Measurements from ENCODE around the gene MYT1.
"Not testable (repeated sequence)": the region's sequence is repeated elsewhere in the genome, so short reads cannot be mapped to it uniquely, and the experiment has no call there.

MYT1 gene

DNA sequence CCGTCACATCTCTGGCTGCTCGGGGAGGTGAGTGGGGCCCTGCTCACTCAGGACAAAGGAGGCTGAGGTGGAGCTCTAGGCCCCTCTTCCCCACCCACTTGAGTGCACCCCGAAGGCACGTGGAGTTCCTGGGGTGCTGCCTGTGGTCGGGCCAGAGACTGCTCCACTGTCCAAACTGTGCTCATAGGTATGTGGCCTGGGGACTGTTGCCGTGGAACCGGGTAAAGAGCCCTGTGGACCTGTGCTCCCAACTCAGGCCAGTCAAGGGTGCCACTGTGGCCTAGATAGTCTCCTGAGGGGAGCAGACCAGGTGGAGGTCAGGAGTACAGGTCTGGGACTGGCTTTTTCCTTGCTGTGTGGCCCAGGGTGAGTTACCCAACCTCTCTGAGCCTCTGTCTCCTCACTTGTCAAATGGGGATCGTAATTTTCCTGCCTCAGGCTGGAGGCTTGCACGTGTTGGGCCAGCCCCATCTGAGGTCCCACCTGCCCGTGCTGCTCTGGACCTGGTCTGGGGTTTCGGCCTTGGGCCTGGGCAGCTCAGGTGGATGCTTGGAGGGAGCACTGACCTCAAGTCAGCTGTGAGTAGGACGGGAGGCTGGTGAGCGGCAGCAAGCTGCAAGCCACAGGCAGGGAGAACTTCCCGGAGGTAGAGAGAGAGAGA is 44.4 kb upstream of the MYT1 start:
- DNase-seq (ENCODE audit: low read depth, low spot score), result no peak
- H3K9me3 ChIP-seq (ENCODE audit: insufficient read depth, low read length), result no peaks in the 10 kb centered on the region
- TF ChIP-seq YY1 (IDR thresholded peaks at IDR 0.05; ENCODE audit: insufficient read depth, insufficient read length) (no peak), SUZ12 (IDR thresholded peaks at IDR 0.05; ENCODE audit: extremely low read depth, insufficient read depth, insufficient read length) (no peak), ZNF274 (IDR thresholded peaks at IDR 0.05; ENCODE audit: low read depth, low read length) (no peak)
- H3K4me3 ChIP-seq (ENCODE audit: insufficient read length, low read depth), result no peak overlapping the region
- peaks cover 4% of the 10 kb centered on the region for H3K4me1 ChIP-seq (ENCODE audit: insufficient read depth, insufficient read length)
- H3K36me3 ChIP-seq (ENCODE audit: insufficient read depth, insufficient read length, low read length), result no peaks in the 10 kb centered on the region
- no peaks in the 10 kb centered on the region for H3K27me3 ChIP-seq (ENCODE audit: insufficient read depth, insufficient read length)
- peak overlapping the region; percentile 36 for H3K9ac ChIP-seq (ENCODE audit: insufficient read length, low read depth)

DNA sequence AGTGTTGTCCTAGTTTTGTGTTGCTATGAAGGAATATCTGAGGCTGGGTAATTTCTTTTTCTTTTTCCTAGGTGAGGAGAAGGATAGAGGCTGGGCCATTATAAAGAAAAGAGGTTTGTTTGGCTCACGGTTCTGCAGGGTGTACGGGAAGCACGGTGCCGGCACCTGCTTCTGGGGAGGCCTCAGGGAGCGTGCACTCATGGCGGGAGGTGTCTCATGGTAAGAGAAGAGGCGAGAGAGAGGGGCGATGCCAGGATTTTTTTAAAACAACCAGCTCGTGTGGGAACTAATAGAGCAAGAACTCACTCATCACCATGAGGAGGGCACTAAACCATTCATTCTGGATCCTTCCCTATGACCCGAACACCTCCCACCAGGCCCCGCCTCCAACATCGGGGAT is 42.7 kb upstream of the MYT1 start:
- H3K9me3 ChIP-seq (ENCODE audit: insufficient read depth, low read length), result no peaks in the 10 kb centered on the region
- TF ChIP-seq ZNF274 (IDR thresholded peaks at IDR 0.05; ENCODE audit: low read depth, low read length) (no peak), SUZ12 (IDR thresholded peaks at IDR 0.05; ENCODE audit: extremely low read depth, insufficient read depth, insufficient read length) (no peak), YY1 (IDR thresholded peaks at IDR 0.05; ENCODE audit: insufficient read depth, insufficient read length) (no peak)
- H3K9ac ChIP-seq (ENCODE audit: insufficient read length, low read depth), result no peak overlapping the region
- H3K4me3 ChIP-seq (ENCODE audit: insufficient read length, low read depth), result no peak overlapping the region
- peaks cover 4% of the 10 kb centered on the region for H3K4me1 ChIP-seq (ENCODE audit: insufficient read depth, insufficient read length)
- no peak for DNase-seq (ENCODE audit: low read depth, low spot score)
- H3K27me3 ChIP-seq (ENCODE audit: insufficient read depth, insufficient read length), result no peaks in the 10 kb centered on the region
- no peaks in the 10 kb centered on the region for H3K36me3 ChIP-seq (ENCODE audit: insufficient read depth, insufficient read length, low read length)

DNA sequence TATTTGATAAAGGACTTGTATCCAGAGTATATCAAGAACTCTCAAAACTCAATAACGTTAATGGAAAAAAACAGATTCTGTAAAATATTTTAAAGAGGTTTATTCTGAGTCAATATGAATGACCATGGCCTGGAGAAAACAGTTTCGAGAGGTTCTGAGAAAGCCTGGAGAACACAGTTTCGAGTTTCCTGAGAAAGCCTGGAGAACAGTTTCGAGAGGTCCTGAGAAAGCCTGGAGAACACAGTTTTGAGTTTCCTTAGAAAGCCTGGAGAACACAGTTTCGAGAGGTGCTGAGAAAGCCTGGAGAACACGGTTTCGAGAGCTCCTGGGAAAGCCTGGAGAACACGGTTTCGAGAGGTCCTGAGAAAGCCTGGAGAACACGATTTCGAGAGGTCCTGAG is 41.3 kb upstream of the MYT1 start:
- H3K4me3 ChIP-seq (ENCODE audit: insufficient read length, low read depth); H3K9ac ChIP-seq (ENCODE audit: insufficient read length, low read depth); H3K9me3 ChIP-seq (ENCODE audit: insufficient read depth, low read length); DNase-seq (ENCODE audit: low read depth, low spot score); H3K4me1 ChIP-seq (ENCODE audit: insufficient read depth, insufficient read length); H3K27me3 ChIP-seq (ENCODE audit: insufficient read depth, insufficient read length); H3K36me3 ChIP-seq (ENCODE audit: insufficient read depth, insufficient read length, low read length): not testable (repeated sequence)

DNA sequence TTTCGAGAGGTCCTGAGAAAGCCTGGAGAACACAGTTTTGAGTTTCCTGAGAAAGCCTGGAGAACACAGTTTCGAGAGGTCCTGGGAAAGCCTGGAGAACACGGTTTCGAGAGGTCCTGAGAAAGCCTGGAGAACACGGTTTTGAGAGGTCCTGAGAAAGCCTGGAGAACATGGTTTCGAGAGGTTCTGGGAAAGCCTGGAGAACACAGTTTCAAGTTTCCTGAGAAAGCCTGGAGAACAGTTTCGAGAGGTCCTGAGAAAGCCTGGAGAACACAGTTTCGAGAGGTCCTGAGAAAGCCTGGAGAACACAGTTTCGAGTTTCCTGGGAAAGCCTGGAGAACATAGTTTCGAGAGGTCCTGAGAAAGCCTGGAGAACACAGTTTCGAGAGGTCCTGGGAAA is 40.7 kb upstream of the MYT1 start:
- not testable (repeated sequence) for H3K9ac ChIP-seq (ENCODE audit: insufficient read length, low read depth); H3K9me3 ChIP-seq (ENCODE audit: insufficient read depth, low read length); DNase-seq (ENCODE audit: low read depth, low spot score)

DNA sequence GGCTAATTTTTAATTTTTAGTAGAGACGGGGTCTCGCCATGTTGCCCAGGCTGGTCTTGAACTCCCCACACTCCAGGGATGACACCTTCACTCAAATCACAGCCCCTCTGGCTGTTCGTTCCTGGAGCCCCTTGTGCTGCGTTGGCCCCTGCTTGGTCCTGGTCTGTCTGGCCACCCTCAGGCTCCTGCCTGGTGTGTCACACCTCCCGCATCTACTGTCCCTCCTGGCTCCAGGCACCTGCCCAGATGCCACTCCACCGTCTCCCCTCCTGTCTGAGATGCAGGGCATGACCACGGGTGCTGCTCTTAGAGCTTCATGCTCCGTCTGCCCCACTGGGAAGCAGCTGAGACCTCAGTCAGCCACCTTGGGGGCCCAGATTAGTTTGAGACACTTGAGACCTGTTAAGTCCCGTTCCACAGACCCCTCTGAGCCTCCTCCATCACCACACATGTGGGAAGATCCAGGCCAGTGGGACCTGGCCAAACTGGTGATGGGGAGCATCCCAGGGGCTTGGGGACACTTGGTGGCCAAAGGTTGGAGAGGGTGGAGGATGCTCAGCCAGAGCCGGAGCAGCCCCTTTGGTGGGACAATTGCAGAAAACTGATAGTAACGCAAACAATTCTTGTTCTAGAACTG is 35.0 kb upstream of the MYT1 start:
- Histone ChIP-seq H3K4me1 (ENCODE audit: insufficient read depth, insufficient read length) (no peaks in the 10 kb centered on the region), H3K36me3 (ENCODE audit: insufficient read depth, insufficient read length, low read length) (no peaks in the 10 kb centered on the region), H3K27me3 (ENCODE audit: insufficient read depth, insufficient read length) (no peaks in the 10 kb centered on the region), H3K4me3 (ENCODE audit: insufficient read length, low read depth) (no peak overlapping the region), H3K9ac (ENCODE audit: insufficient read length, low read depth) (no peak overlapping the region), H3K9me3 (ENCODE audit: insufficient read depth, low read length) (no peaks in the 10 kb centered on the region)
- TF ChIP-seq SUZ12 (IDR thresholded peaks at IDR 0.05; ENCODE audit: extremely low read depth, insufficient read depth, insufficient read length) (no peak), ZNF274 (IDR thresholded peaks at IDR 0.05; ENCODE audit: low read depth, low read length) (no peak), YY1 (IDR thresholded peaks at IDR 0.05; ENCODE audit: insufficient read depth, insufficient read length) (no peak)
- no peak for DNase-seq (ENCODE audit: low read depth, low spot score)

More for the DNA sequence above, 40.7 kb upstream of the MYT1 start:
- not testable (repeated sequence) for H3K4me3 ChIP-seq (ENCODE audit: insufficient read length, low read depth); H3K36me3 ChIP-seq (ENCODE audit: insufficient read depth, insufficient read length, low read length); H3K4me1 ChIP-seq (ENCODE audit: insufficient read depth, insufficient read length); H3K27me3 ChIP-seq (ENCODE audit: insufficient read depth, insufficient read length)

DNA sequence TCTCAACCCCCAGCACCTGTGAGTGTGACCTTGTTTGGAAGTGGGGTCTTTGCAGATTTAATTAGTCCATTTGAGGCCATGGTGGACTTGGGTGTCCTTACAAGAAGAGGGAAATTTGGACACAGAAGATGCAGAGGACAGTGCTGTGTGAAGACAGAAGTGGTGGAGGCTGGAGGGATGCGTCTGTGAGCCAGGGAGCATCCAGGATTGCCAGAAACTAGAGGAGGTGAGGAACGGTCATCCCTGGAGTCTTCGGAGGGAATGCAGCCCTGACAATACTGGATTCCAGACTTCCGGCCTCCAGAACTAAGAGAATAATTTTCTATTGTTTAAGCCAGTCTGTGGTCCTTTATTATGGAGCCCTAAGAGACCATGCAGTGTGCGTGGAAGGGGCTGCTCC is 34.0 kb upstream of the MYT1 start:
- H3K9me3 ChIP-seq (ENCODE audit: insufficient read depth, low read length), result no peaks in the 10 kb centered on the region
- H3K27me3 ChIP-seq (ENCODE audit: insufficient read depth, insufficient read length), result no peaks in the 10 kb centered on the region
- H3K4me1 ChIP-seq (ENCODE audit: insufficient read depth, insufficient read length), result no peaks in the 10 kb centered on the region
- H3K9ac ChIP-seq (ENCODE audit: insufficient read length, low read depth), result no peak overlapping the region
- H3K36me3 ChIP-seq (ENCODE audit: insufficient read depth, insufficient read length, low read length), result no peaks in the 10 kb centered on the region
- no peak for DNase-seq (ENCODE audit: low read depth, low spot score)
- TF ChIP-seq YY1 (IDR thresholded peaks at IDR 0.05; ENCODE audit: insufficient read depth, insufficient read length) (no peak), ZNF274 (IDR thresholded peaks at IDR 0.05; ENCODE audit: low read depth, low read length) (no peak), SUZ12 (IDR thresholded peaks at IDR 0.05; ENCODE audit: extremely low read depth, insufficient read depth, insufficient read length) (no peak)
- no peak overlapping the region for H3K4me3 ChIP-seq (ENCODE audit: insufficient read length, low read depth)

DNA sequence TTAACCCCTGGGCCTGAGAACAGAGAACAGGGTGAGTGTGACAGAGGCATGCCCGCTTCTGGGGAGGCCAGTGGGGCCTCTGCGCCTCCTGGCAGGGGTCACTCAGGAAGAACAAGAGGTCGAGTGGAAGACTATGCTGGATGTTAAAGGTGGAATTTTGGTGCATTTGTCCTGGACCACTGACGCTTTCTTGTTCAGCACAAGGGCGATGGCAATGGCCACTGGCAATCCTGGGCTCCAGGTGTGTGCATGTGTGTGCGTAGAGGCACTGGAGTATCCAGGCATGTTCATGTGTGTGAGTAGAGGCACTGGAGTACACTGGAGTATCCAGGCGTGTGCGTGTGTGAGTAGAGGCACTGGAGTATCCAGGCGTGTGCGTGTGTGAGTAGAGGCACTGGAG is 33.4 kb upstream of the MYT1 start:
- no peak for TF ChIP-seq SUZ12 (IDR thresholded peaks at IDR 0.05; ENCODE audit: extremely low read depth, insufficient read depth, insufficient read length)
- TF ChIP-seq ZNF274 (IDR thresholded peaks at IDR 0.05; ENCODE audit: low read depth, low read length), result no peak
- TF ChIP-seq YY1 (IDR thresholded peaks at IDR 0.05; ENCODE audit: insufficient read depth, insufficient read length), result no peak
- DNase-seq (ENCODE audit: low read depth, low spot score), result no peak
- Histone ChIP-seq H3K4me1 (ENCODE audit: insufficient read depth, insufficient read length) (no peaks in the 10 kb centered on the region), H3K27me3 (ENCODE audit: insufficient read depth, insufficient read length) (no peaks in the 10 kb centered on the region), H3K36me3 (ENCODE audit: insufficient read depth, insufficient read length, low read length) (no peaks in the 10 kb centered on the region), H3K9ac (ENCODE audit: insufficient read length, low read depth) (no peak overlapping the region), H3K9me3 (ENCODE audit: insufficient read depth, low read length) (no peaks in the 10 kb centered on the region), H3K4me3 (ENCODE audit: insufficient read length, low read depth) (no peak overlapping the region)
